HG03280 (cell line): ENCODE measurements around the gene MMP14.
"Not testable (repeated sequence)": the region's sequence is repeated elsewhere in the genome, so short reads cannot be mapped to it uniquely, and the experiment has no call there.

Source experiments
- ATAC-seq: cut with Tn5 transposase; IDR thresholded peaks from one replicate; pipeline ENCODE4 v1.9.1; 2021; ENCODE audit warnings: mild to moderate bottlenecking, moderate library complexity; ENCODE audit not compliant: unreplicated experiment

Gene MMP14

DNA sequence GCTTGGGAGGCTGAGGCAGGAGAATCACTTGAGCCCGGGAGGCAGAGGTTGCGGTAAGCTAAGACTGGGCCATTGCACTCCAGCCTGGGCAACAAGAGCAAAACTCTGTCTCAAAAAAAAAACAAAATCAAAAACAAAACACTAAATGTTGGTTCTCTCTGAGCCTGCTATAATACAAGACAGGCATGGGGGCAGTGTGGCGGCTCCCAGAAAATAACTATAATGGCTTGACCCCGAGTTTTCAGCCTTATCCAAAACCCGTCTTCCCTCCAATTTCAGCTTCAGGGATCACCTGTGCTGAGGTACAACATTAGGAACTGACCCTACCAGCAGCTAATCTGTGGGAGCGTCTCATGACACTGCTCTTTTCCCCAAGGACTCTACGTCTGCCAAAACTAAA, 22.0 kb upstream of the MMP14 start:
- ATAC-seq: no peak

DNA sequence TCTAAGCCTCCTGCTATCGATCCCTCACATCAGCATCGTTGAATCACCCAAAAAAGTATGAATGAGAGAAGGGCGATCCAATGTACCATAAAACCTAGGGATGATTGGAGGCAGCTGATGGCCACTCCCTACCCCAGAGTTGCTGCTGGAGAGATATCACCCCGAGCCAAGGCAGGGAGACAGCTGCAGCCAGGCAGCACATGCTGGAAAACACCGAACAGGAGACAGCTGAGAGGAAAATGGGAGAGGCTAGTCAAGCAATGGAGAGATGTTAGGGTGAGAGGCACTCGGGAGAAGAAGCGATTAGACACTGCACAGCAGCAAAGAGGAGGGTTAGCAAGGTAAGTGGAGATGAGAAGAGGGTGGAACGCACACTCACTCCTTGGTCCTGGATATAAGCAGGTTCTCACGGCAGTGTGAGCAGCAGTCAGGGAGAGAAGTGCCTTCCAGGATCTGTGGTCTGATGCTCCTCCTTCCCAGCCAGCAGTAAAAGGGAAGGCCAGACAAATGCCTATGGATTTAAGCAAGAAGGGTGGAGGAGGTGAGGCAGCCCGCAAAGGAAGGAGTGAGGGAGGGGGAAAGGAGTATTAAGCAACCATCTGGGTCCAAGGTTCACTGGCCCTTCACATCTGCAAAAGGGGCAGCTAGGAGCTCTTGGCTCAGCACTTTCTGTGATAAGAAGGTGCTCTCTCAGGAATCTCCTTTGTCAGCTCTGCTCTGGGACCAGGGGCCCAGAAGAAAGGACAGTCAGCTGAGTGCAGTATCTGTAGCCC, 21.3 kb upstream of the MMP14 start, which contains the start of gene SLC7A7:
TSS of gene SLC7A7 (minus strand) at position 495 of the 773 bp plus-strand sequence. CDS start 2,037 bp downstream, outside the sequence.
- ATAC-seq: no peak

DNA sequence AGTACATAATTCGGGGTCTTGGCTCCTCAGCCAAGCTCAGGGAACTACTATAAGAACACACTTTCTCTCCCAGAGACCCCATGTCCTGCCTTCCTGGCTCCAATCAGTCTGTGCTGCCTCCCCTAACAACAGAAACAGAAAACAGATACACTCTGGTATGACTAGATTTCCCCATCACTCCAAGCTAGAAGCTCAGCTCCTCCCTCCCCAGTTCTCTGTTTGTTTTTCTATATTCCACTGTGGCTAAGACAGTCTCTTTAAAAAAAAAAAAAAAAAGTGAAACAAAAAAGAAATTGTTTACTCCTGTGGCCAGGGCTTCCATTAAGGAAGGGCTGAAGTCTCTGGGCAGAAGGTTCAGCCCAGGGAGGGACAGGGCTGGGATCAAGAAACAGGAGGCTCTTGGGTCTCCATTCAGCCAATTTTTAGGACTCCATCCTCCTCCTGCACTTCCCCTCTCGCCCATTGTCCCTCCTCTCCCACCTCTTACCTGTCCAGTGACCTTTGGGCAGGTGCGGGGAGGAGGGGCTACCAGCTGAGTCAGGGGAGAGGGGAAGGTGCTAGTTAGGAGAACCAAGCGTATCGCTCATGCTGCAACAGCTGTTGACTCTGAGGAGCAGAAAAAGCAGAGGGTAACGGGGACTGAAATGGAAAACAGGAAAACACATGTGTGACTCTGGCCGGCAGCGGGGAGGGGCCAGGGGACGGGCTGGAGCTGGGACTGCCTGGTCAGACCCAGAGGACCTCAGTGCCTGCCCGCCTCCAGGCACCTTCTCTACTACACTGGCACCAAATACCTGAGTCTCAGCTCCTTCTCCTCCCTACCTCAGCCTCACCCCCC, 17.0 kb upstream of the MMP14 start:
- peak; percentile 37 for ATAC-seq

DNA sequence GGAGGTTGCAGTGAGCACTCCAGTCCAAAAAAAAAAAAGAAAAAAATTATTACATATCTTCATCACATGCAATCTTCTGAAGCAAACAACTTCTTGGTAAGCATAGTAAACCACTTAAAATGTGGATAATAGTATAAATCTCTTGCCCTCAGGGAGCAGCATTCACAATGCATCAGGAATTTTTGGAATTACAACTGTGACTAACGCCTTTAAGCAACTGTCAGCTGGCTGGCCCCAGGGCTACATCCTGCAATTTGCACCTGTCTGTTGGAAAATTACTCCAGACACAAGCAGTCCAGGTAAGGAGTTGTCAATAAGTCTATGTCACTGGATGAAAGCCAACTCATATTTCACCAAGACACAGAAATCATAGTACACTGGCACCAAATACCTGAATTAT, 15.7 kb upstream of the MMP14 start:
- no peak for ATAC-seq

DNA sequence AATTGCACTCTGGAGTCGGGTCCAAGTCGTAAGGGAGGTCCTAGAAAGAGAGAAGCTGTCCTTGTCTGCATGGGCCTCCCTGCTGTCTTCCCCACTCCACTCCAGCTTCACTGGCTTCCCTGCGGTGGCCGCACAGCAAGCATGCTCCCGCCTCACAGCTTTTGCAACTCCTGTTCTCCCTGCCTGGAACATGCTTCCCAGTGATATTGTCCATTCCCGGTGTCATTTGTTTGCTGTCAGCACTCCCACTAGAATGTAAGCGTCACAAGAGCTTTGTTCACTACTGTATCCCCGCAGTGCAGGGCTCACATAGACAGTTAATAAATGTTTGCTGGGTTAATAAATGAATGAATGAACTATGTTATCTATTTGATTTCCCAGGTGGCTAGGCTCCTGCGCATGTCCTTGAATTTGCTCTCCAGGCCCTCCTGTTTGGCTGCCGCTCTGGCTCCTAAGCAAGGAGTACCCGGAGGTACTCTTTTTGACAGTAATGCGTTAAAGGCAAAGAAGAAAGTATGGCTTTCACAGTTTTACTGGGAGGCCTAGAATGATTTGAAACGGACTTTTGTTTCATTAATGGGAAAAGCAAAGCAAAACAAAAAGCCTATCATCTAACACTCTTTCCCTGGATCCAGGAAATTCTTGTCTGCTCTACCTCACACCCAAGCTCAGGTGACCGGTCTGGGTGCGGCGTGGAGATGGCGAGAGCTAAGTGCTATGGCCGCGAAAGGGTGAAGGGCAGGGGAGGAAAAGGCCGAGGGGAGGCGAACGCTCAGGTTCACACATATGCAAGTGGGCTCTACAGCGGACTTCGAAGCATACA, 15.0 kb upstream of the MMP14 start:
- ATAC-seq: no peak

DNA sequence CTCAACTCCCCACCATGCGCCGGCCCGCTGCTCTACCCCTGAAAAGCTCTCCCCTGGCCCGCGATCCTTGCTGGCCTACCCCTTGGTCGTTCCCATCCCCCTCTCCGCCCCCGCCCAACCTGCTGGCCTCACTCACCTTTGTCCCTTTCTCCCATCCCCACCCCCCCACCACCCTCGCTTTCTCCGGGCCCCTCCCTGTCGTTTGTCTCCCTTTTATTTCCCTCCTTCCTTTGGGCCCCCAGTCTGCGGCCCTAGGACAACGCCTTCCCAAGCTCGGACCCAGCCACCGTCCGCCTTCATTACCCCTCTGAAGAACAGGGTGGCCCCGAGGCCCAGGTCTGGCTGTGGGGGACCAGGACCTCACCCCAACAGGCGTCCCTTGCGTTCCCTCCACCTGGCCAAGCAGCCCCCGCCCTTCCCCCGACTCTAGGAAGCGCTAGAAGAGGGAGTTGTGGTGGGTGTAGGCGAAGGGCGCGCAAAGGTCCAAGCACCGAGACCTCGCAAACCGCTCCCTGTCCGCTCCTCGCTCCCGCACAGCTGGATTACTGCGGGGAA, 14.3 kb upstream of the MMP14 start:
- no peak for ATAC-seq

DNA sequence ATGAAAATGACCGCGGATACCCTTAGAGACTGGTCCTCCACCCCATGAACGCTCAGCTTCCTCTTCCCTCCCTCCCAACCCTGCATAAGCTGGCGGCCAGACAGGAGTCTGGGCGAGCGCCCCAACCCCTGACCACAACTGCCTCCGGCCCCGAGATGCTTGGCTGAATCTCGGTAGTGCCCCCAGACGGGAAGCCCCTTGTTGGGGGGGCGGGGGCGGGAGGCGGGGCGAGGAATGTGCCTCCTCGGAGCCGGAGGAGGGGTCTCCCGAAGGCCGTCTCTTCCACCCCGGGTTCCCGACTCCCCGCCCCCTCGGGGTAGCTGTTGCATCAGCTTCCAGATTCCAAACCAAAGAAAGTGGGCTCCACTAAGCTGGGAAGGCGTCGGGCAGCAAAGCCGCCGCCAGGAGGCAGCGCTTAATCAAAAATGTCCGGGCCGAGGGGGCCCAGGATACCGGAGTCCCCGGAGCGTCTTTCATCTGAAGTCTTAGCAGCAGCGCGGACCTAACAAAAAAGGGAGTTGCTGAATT, 13.8 kb upstream of the MMP14 start:
- ATAC-seq: peak; percentile 64

DNA sequence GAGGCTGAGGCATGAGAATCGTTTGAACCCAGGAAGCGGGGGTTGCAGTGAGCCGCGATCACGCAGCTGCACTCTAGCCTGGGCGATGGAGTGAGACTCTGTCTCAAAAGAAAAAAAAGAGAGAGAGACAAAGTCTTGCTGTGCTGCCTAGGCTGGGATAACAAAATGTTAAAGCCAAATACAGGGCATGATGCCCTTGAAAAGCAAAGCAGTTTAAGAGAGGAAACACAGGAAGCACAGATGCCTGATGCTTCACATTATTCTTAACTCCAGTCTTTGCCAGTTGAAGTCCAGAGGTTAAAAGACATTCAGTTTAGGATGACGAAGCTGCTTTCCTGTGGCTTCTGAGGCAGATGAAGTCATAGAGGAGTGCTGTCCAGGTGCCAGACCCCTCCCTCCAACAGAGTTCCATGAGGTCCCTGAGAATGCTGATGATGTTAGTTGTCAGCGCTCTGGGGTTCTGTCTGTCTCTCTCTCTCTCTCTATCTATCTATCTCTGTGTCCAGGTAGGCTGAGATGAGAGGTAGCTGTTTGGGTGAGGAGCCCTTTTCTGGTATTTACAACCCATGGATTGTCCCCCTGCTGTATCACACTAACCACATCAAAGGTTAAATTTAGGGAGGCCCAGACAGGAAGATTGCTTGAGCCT, 11.6 kb upstream of the MMP14 start:
- no peak for ATAC-seq

DNA sequence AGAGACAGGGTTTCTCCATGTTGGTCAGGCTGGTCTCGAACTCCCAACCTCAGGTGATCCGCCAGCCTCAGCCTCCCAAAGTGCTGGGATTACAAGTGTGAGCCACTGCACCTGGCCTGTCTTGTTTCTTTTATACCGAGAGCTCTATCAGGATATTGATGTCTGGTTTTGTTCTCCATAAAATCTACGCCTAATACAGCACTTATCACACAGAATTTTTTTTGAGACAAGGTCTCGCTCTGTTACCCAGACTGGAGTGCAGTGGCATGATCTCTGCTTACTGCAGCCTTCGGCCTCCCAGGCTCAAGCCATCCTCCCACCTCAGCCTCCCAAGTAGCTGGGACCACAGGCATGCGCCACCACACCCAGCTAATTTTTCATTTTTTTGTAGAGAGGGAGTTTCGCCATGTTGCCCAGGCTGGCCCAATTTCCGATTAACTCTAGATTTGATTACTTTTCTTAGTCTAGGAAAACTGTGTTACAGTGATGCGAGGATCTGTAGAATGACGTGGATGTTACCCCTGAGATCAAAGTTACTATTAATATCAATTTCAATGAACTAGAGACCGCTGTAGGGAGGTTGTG, 7.2 kb upstream of the MMP14 start:
- not testable (repeated sequence) for ATAC-seq

DNA sequence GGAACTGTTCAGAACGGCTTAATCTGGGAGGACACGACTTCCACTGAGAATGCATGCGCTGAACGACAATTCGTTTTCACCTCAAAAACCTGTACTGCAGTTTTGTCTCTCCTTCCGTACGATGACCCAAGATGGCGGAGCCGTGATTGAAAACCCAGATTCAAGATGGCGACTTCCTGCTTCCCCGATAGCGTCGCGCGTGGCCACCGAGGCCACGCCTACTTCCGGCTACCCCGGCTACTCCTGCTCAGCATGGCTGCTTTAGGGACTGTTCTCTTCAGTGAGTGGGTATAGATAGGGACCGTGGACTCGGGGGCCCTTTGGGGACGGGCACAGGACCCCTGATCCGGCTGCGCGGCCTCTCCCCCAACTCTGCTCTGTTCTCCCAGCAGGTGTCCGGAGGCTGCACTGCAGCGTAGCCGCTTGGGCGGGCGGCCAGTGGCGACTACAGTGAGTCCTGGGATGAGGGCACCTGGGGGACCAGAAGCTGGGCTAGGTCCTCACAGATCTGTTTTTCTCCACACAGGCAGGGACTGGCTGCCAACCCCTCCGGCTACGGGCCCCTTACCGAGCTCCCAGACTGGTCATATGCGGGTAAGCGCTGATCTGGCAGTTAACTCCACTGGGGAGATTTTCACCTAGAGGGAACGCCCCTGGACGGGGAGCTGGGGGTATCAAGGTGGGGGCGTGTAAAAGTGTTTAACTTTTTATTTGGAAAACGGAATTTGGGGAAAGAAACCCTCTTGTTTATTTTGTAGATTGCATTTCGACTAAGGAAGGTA, 6.5 kb upstream of the MMP14 start, which contains the start of gene MRPL52:
TSS of gene MRPL52 (plus strand) at position 227 of the 782 bp plus-strand sequence. CDS start at position 253, 26 bp downstream.
- ATAC-seq: peak; percentile 88

DNA sequence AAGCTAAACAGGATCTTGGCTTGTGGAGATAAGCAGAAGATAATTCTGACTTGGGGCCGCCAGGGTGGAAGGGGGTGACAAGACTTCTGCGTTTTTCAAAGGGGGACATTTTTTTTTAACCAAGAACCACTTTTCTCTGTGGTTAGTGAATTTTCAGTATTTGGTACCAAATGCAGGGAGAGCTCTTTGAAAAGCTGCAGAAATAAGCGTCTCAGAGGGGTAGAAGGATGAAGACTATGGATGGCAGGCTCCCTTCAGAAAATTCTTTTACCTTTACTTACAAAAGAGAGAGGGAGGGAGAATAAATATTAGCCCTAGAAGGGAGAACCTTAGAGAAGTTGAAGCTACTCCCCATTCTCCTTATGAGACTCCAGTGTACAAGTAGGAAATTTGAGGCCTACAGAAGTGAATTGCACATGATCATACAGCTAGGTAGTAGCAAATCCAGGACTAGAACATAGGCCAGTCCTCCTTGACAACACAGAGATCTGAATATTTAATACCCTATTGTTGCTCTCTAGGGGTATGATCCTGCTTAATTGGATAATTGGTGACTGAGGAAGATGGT, 5.9 kb upstream of the MMP14 start:
- no peak for ATAC-seq

DNA sequence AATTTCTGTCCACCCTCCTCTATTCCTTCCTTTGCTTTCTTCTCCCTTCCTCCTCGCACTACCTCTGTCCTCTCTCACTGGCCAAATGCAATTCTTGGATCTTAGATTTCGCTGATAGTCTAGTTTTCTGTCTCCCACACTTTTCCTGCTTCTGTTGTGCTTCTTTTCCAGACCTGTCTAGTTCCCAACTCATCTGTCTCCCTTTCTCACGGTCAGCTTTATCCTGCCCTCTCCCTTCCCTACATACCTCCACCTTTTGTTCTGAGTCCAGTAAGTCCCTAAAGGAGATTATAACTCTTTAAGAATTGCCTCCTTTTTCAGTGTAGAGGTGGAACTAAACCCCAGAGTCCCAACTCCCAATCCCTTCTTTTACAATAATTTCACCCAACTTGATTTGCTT, 880 bp upstream of the MMP14 start:
- ATAC-seq: no peak

DNA sequence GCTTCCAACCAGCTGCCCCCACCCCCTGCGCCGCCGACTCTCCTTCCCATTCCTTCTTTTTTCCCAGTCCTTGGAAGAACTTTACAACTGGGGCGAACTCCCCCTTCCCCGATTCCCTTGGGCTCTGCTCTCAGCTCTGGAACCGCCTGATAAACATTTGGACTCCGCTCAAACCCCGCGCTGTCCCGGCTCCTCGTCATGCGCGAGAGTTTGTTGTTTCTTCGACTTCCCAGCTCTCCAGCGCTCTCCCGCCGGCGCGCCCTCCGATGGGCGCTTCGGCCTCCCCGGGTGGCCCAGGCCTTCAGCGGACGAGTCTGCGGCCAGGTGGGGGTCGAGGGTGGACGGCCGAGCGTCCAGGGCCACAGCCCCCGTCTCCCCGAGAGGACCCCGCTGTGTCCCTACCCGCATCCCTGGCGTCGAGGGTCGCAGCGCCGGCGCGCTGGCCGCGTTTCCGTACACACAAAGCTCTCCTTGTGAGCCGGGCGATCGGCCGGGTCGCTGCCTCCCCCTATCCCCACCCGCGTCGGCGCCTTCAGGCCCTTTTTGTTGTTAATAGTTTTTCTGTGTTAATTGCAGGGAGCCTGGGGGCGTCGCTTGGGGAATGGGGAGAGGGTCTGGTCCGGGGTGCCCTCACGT, 847 bp downstream of the MMP14 start:
- no peak for ATAC-seq

DNA sequence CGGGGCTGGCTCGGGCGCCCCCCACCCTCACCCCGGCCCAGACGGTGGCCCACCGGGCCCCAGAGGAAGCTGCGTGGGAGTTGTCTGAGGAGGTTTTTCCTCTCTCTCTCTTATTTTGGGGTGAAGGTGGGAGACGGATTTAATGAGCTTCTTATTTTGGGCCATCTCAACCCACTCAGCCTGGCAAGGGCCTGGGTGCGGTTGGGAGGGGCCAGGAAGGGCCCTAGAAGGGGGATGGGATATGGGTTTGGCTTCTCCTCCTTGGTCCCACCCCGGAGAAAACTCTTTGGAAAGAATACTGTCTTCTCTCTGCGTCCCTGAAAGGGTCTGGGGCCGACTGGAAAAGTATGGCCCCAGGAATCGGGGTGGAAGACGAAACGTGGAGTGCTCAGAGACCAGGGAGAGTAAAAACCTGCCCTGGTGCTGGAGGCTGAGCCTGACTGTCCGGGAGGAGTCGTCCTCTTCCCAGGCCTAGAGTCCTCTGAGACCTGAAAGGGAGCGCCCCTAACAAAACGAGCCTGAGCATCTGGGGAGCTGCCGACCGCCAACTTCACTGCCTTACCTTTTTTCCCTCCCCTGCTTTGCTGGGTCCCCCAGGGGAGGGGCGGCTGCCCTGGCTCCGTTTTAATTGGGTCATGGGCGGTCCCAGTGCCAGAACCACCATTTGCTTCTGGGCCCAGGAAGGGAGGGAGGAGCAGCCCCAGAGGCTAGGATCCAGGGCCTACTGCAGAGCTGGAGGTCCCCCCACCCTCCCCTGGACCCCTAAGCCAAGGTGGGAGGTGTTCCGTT, 1.6 kb downstream of the MMP14 start:
- no peak for ATAC-seq

DNA sequence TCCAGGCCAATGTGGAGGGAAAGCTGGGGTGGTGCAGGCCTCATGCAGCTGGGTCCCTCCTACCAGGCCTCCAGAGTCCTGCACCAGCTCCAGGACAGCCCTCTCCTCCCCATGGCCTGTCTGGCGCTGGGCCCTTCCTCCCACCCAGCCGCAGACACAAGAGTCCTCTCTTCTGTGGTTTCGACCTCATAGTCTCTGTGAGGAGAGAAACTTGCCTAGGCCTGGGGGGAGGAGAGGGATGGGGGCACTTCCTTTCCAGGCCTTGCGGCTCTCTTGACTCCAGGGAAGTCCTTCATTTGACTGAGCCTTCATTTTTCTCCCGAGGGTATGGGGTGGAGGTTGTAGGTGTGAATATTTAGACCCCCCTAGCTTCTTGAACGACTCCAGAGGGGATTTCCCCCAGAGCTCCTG, 2.3 kb downstream of the MMP14 start:
- no peak for ATAC-seq

DNA sequence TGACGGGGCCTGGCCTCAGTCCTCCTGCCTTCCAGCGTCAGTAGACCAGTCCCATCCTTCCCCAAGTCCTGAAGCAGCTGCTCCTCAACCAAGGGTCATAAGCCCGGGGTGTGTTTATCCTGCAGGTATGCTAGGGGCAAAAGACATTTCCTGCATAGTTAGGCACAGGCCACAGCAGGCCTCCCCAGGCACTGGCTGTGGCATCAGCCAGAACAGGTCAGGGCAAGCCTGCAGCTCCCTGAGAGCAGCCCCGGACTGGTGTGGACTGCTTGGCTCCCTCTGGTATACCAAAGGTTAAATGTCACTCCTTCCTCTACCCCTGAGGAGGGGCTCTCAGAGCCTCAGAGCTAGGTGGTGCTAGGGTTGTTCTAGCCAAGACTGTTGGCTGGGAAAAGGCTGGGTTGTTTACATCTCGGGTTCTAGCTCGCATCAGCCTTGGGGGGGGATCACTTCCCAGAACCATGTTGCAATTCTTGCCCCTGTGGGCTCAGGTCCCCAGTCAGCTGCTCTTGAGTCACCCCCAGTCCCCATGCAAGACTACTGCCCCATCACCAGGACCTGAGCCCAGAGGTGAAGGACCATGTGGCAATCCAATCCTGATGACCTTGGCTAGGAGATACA, 2.9 kb downstream of the MMP14 start:
- ATAC-seq: no peak

DNA sequence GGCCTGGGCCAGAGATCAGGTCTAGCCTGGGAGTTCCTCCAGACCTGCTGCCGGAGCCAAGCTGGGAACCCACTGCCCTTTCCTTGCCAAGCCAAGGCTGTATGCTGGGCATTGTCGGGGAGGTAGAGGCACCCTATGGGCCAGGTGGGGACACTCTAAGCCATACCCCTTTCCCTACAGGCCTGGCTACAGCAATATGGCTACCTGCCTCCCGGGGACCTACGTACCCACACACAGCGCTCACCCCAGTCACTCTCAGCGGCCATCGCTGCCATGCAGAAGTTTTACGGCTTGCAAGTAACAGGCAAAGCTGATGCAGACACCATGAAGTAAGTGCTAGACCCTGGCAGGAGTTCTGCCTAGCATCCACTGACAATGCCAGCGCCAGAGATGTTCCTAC, 4.9 kb downstream of the MMP14 start:
- no peak for ATAC-seq
